GM11168 (cell line): ENCODE data around the gene HBG1.

Experiments
- in situ Hi-C: fragments of 300-500 bp; cut with MboI; formaldehyde crosslinking; loops from one replicate; pipeline ENCODE4 v1.12.0; 2022; ENCODE audit warnings: low sequenced_read_pairs; ENCODE audit not compliant: unreplicated experiment

Gene HBG1

DNA sequence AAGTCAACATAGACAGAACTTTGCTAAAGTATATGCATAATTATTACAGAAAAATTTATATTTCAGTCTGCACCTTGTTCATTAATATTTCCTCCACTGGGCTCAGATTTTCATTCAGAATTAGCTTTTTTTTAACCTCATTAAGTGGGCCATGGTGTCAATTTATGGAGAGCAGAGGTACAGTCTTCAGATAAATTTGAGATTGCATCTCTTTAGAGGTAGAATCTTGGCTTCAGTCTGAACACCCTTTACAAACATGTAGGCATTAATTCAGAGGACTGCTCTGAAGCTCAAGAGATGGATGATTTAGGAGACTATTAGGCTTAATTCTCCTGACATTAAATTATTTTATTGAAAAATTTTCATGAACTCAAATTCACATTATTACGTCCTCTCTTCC is 19.4 kb downstream of the HBG1 start:
- in situ Hi-C loops, result no loop called here

DNA sequence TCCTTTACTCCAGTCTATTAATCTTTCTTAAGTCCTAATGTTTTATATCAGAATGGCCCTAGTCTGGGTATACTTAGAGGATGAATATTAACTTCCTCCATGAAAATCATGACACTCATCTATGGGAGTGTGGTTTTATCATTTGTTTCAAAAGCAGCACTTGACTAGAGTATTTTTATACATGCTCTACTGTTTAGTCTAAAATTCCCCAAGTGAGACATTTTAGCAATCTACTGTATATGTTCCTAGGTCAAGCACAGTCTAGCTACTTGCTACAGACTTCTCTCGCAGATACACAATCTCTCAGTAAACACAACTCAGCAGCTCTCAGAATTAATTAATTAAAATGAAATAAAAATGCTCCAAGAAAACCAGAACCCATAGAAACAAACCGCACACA is 19.9 kb downstream of the HBG1 start:
- in situ Hi-C loops, result no loop called here

- in situ Hi-C loops, result no loop called here
Measured at GRCh38 chr11:5229356-5229755, 20.3 kb downstream of the HBG1 start.

DNA sequence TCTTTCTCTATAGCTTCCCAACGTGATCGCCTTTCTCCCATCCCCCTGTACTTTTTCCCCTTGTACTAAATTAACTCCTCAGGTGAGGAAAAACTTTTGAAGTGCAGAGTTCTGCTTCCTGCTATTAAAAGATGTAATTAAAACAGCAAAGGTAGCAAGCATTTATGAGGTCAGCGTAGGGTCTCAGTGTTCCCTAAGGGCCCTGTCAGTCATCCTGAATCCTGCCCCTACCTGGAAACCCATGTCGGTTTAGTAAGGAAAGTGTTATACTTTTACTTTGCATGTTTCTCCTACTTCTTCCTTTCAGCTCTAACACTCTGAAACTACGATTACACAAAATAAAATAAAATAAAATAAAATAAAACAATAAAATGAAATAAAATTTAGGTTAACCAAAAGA is 21.5 kb downstream of the HBG1 start:
- in situ Hi-C loops, result no loop called here

DNA sequence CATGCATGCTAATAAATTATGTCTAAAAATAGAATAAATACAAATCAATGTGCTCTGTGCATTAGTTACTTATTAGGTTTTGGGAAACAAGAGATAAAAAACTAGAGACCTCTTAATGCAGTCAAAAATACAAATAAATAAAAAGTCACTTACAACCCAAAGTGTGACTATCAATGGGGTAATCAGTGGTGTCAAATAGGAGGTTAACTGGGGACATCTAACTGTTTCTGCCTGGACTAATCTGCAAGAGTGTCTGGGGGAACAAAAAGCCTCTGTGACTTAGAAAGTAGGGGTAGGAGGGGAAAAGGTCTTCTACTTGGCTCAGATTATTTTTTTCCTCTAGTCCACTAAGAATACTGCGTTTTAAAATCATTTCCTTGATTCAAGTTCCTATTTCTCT is 22.0 kb downstream of the HBG1 start:
- in situ Hi-C loops, result no loop called here

GRCh38 chr11:5226732-5227310 is 22.8 kb downstream of the HBG1 start, which contains the start of gene HBB:
Gene HBB, minus strand, starts transcription at chr11:5227071. Its CDS starts 50 bp downstream, at chr11:5227021.
- in situ Hi-C loops, result no loop called here

DNA sequence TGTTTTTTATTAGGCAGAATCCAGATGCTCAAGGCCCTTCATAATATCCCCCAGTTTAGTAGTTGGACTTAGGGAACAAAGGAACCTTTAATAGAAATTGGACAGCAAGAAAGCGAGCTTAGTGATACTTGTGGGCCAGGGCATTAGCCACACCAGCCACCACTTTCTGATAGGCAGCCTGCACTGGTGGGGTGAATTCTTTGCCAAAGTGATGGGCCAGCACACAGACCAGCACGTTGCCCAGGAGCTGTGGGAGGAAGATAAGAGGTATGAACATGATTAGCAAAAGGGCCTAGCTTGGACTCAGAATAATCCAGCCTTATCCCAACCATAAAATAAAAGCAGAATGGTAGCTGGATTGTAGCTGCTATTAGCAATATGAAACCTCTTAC is 24.2 kb downstream of the HBG1 start:
- in situ Hi-C loops, result no loop called here

DNA sequence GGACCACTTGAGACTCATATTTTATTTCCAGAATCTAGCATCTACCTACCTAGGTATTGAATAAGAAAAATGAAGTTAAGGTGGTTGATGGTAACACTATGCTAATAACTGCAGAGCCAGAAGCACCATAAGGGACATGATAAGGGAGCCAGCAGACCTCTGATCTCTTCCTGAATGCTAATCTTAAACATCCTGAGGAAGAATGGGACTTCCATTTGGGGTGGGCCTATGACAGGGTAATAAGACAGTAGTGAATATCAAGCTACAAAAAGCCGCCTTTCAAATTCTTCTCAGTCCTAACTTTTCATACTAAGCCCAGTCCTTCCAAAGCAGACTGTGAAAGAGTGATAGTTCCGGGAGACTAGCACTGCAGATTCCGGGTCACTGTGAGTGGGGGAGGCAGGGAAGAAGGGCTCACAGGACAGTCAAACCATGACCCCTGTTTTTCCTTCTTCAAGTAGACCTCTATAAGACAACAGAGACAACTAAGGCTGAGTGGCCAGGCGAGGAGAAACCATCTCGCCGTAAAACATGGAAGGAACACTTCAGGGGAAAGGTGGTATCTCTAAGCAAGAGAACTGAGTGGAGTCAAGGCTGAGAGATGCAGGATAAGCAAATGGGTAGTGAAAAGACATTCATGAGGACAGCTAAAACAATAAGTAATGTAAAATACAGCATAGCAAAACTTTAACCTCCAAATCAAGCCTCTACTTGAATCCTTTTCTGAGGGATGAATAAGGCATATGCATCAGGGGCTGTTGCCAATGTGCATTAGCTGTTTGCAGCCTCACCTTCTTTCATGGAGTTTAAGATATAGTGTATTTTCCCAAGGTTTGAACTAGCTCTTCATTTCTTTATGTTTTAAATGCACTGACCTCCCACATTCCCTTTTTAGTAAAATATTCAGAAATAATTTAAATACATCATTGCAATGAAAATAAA is 24.8 kb downstream of the HBG1 start:
- in situ Hi-C loops, result no loop called here

DNA sequence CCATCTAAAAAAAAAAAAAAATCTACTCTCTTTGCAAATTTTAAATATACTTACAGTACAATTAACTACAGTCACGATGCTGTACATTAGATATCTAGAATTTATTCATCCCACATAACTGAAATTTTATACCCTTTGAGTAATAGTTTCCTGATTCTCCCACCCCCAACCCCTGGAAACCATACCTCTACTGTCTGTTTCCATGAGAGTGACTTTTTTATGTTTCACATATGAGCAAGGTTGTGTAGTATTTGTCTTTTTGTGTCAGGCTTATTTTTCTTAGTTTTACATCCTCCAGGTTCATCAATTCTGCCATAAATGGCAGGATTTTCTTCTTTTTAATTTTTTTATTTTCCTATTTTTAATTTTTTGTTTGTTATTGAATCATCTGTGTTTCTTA is 26.0 kb downstream of the HBG1 start:
- in situ Hi-C loops, result no loop called here

DNA sequence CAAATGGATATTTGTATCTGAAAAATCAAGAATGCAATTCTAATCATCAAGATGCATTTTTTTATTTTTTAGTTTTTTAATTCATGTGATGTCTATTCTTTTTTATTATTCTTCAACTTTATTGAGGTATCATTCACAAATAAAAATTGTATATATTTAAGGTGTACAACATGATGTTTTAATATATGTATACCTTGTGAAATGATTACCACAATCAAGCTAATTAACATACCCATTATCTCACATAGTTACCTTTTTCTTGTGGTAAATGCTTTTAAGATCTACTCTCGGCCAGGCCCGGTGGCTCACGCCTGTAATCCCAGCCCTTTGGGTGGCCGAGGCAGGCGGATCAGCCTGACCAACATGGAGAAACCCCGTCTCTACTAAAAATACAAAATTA is 26.5 kb downstream of the HBG1 start:
- in situ Hi-C loops, result no loop called here

DNA sequence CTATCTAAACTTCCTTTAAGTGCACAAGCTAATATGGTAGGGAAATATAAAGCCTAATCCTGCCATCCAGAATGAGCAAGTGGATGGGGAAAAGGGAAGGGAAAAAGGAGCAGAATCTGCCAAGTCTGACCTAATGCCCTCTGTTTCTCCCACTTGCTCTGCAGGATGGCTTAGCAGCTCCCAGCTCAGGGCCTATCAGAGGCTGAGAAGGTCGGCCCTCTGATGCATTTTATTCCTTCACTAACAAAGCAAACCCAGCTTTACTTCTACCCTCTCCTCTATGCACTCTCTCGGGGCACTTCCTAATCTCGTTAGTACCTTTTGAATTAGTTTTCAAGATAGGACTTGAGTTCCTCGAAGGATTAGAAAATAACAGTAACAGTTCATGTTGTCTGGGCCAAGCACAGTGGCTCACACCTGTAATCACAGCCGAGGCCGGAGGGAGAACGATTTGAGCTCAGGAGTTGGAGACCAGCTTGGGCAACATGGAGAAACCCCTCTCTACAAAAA is 39.2 kb downstream of the HBG1 start:
- in situ Hi-C loops, result no loop called here

DNA sequence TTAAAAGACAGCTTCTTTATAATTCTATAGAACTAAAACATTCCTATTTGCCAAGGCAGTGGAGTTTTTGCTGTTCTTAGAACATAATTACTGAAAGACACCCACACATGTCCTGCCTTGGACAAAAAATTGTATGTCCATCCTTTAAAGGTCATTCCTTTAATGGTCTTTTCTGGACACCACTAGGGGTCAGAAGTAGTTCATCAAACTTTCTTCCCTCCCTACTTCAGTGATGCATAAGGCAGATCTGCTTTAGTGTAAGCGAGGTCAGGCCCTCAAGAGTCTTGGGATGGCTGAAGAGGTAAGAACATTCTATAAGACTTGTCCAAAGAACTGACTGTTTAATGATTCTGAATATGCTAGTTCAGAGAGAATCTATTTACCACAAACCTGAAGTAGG is 44.9 kb downstream of the HBG1 start:
- in situ Hi-C loops, result no loop called here

DNA sequence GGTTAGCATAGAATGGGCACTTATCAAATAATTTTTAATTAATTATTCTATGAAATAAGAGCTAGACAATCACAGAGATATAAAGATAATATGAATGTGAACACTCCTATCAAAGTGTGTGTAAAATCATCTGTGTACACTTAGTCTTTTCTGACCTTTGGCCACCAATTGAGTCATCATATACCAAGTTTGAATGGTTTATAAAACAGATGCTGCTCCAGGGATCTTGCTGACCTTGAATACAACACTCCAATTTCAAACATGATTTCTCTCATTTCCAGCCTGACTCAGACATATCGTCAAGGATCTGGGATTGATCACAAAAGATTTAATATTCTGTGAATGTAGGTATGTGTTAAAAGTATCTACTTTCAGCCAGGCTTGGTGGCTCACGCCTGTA is 46.3 kb downstream of the HBG1 start:
- in situ Hi-C loops, result no loop called here

DNA sequence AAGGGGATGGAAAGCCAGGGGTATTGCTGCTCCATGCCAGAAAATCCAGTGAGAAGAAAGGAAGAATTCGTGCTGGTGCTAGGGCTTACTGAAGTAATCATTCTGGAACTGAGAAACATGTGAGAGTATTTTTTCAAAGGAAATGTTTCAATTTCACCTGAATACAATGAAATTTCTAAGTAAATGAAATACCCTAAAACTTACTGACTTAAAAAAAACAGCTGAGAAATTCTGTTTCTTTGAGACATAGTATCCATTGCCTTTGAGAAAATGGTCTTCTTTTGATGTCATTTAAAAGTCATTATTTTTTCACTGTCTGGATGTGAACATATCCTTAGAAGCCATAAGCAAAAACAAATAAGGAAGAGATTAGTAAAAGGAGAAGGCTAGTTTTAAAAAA is 49.1 kb downstream of the HBG1 start, which contains the start of gene OR51V1:
TSS of gene OR51V1 (minus strand) at position 101 of the 400 bp plus-strand sequence. CDS start at position 101, 0 bp downstream.
- in situ Hi-C loops, result no loop called here

GRCh38 chr11:5198285-5198684 is 51.4 kb downstream of the HBG1 start:
- in situ Hi-C loops, result no loop called here
